Mesendoderm (in vitro differentiated cells): ENCODE data around the gene POLRMT.

Experiments
- DNase-seq: peaks from one replicate; pipeline ENCODE4 v3.0.0; 2013
- H2AK5ac ChIP-seq: 2 replicates; pipeline ENCODE4 v1.6.1; 2013; ENCODE audit warnings: low read length, inconsistent platforms
- H2BK120ac ChIP-seq: 2 replicates; pipeline ENCODE4 v1.6.1; 2013; ENCODE audit warnings: low read depth, mild to moderate bottlenecking, low read length, moderate library complexity, mixed read lengths
- H2BK15ac ChIP-seq: replicated peaks from 2 replicates; pipeline ENCODE4 v1.6.1; 2013; ENCODE audit warnings: low read depth, mild to moderate bottlenecking, moderate library complexity
- H2BK5ac ChIP-seq: 2 replicates; pipeline ENCODE4 v1.6.1; 2013; ENCODE audit warnings: low read length, inconsistent platforms
- H3K18ac ChIP-seq: 2 replicates; pipeline ENCODE4 v1.6.1; 2013; ENCODE audit warnings: mild to moderate bottlenecking, low read length, mixed read lengths
- H3K23ac ChIP-seq: one replicate; pipeline ENCODE4 v1.6.1; 2013; ENCODE audit warnings: low read length
- H3K27ac ChIP-seq: 2 replicates; pipeline ENCODE4 v1.5.1; 2013; ENCODE audit warnings: low read depth, mild to moderate bottlenecking, inconsistent platforms, low read length, moderate library complexity
- H3K27me3 ChIP-seq: 2 replicates; pipeline ENCODE4 v1.6.1; 2013; ENCODE audit warnings: low read length, control low read depth, mild to moderate bottlenecking, inconsistent platforms; ENCODE audit not compliant: insufficient read depth, poor library complexity
- H3K36me3 ChIP-seq: 2 replicates; pipeline ENCODE4 v1.6.1; 2013; ENCODE audit warnings: low read length, inconsistent platforms; ENCODE audit not compliant: control insufficient read depth, insufficient read depth
- H3K4ac ChIP-seq: one replicate; pipeline ENCODE4 v1.6.1; 2013; ENCODE audit warnings: low read depth, mild to moderate bottlenecking, low read length, moderate library complexity
- H3K4me1 ChIP-seq: 2 replicates; pipeline ENCODE4 v1.6.1; 2013; ENCODE audit warnings: low read depth, low read length, inconsistent platforms; ENCODE audit not compliant: control insufficient read depth
- H3K4me2 ChIP-seq: 2 replicates; pipeline ENCODE4 v1.6.1; 2013; ENCODE audit warnings: low read length
- H3K4me3 ChIP-seq: 2 replicates; pipeline ENCODE4 v1.5.1; 2013; ENCODE audit warnings: mild to moderate bottlenecking, low read length
- H3K56ac ChIP-seq: one replicate; pipeline ENCODE4 v1.6.1; 2013; ENCODE audit warnings: low read length
- H3K79me1 ChIP-seq: 2 replicates; pipeline ENCODE4 v1.6.1; 2013; ENCODE audit warnings: low read length, inconsistent platforms
- H3K79me2 ChIP-seq: 2 replicates; pipeline ENCODE4 v1.6.1; 2013; ENCODE audit warnings: mild to moderate bottlenecking, low read length; ENCODE audit not compliant: control insufficient read depth, insufficient read depth
- H3K9ac ChIP-seq: 2 replicates; pipeline ENCODE4 v1.6.1; 2013; ENCODE audit warnings: low read length, inconsistent platforms
- H4K5ac ChIP-seq: one replicate; pipeline ENCODE4 v1.6.1; 2013; ENCODE audit warnings: low read length
- H4K8ac ChIP-seq: one replicate; pipeline ENCODE4 v1.6.1; 2013; ENCODE audit warnings: low read depth, mild to moderate bottlenecking, control low read depth, low read length, moderate library complexity
- WGBS: extraction: QIAGEN DNeasy Blood & Tissue Kit; methylation state at CpG from one replicate; pipeline ENCODE4 v1.1.7; 2013; ENCODE audit warnings: low lambda C conversion rate, missing lambda C conversion rate; ENCODE audit not compliant: insufficient coverage; ENCODE audit errors: extremely low coverage; 5-methylcytosine and 5-hydroxymethylcytosine counted together

Gene POLRMT

DNA sequence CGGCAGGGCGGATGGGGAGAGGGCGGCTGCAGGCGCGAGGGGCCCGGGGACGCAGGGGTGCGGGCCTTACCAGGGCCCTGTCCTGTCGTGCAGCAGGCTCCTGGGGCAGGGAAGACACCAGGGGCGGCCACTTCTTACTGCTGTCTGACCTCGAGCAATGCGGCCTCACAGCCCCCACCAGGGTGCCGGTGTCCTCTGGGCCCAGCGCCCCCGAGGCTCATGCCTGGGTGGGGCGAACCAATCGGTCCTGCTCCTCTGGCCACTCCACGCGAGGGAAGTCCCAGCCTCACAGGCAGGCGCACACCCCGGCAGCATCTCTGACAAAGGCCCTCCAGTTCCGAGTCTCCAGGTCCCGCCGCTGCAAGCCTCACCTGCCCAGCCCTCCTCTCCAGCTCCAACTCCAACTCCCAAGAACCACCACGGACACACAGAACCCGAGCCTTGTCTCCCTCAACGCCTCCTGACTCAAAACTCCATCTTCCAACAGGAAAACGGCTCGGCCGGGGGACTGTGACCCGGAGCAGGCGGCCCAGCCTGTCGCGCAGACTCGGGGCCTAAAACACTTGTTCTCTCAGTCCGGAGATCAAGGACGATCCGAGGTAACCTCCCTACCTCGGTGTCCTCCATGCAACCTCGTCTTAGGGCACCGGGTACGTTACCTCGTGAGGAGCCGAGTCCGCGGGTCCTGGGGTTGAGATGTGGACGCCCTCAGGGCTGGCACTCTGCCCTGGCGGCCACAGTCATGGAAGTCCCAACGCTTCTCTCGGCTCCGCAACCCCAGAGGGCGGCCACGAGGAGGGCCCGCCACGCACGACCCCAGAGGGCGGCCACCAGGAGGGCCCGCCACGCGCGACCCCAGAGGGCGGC, 12.8 kb upstream of the POLRMT start:
- no peaks in the 10 kb centered on the region for H3K27me3 ChIP-seq
- no peaks in the 10 kb centered on the region for H3K4me1 ChIP-seq
- no peak overlapping the region for H2BK5ac ChIP-seq
- H2BK15ac ChIP-seq, result no peak overlapping the region
- no peaks in the 10 kb centered on the region for H3K79me2 ChIP-seq
- H2AK5ac ChIP-seq, result no peak overlapping the region
- H3K79me1 ChIP-seq, result no peaks in the 10 kb centered on the region
- H3K4me3 ChIP-seq, result no peak overlapping the region
- H3K18ac ChIP-seq, result no peak overlapping the region
- H2BK120ac ChIP-seq, result no peak overlapping the region
- DNase-seq, result no peak
- no peak overlapping the region for H3K27ac ChIP-seq
- H3K9ac ChIP-seq, result no peak overlapping the region
- no peak overlapping the region for H3K56ac ChIP-seq
- no peak overlapping the region for H4K5ac ChIP-seq
- no peak overlapping the region for H3K23ac ChIP-seq
- peaks cover 8% of the 10 kb centered on the region for H3K36me3 ChIP-seq
- H4K8ac ChIP-seq, result no peak overlapping the region
- WGBS, result no CpG with 5 or more reads among the region's 62 CpGs
- no peak overlapping the region for H3K4me2 ChIP-seq
- H3K4ac ChIP-seq, result no peak overlapping the region

DNA sequence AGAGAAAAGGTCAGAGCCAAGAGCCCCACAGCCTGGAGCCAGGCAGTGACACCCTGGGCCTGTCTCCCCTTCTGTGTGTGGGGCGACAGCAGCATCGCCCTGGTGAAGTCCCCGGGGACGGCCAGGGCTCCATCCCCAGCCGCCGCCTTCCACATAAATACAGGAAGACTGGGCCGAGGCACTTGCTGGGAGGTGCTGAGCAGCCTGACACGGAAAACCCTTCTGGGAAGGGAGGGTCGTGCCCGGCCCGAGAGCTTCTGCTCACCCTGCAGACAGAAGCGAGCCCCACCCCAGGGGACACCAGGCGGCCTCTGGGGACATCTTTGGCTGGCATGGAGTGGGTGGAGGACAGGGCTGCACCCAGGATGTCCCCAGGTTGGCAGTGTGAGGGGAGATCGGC, 11.5 kb upstream of the POLRMT start:
- H3K27ac ChIP-seq, result no peak overlapping the region

DNA sequence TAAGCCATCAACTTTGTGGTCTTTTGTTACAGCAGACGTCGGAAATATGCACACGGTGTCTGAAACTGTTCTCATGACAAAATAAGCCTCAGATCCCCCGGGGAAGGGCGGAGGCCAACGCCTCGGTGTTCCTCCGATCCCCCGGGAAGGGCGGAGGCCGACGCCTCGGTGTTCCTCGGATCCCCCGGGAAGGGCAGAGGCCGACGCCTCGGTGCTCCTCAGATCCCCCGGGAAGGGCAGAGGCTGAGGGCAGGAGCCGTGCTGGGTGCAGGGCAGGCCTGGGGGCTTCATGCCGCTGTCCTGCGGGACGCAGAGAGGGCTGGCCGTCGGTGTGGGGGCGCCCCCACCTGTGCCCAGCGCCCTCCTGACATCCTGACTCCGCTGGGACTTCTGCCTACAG, 11.0 kb upstream of the POLRMT start:
- Histone ChIP-seq H3K27ac (no peak overlapping the region), H3K36me3 (peaks cover 6% of the 10 kb centered on the region)

More for the DNA sequence above, 11.5 kb upstream of the POLRMT start:
- H3K4ac ChIP-seq, result no peak overlapping the region
- no CpG with 5 or more reads among the region's 14 CpGs for WGBS
- H3K18ac ChIP-seq, result no peak overlapping the region
- H3K9ac ChIP-seq, result no peak overlapping the region
- H3K79me2 ChIP-seq, result no peaks in the 10 kb centered on the region
- peaks cover 8% of the 10 kb centered on the region for H3K36me3 ChIP-seq
- H2BK15ac ChIP-seq, result no peak overlapping the region
- no peak overlapping the region for H3K56ac ChIP-seq
- no peak overlapping the region for H3K4me3 ChIP-seq
- no peak overlapping the region for H4K5ac ChIP-seq
- no peak overlapping the region for H4K8ac ChIP-seq
- H2BK5ac ChIP-seq, result no peak overlapping the region
- no peak for DNase-seq
- no peak overlapping the region for H2AK5ac ChIP-seq
- H3K79me1 ChIP-seq, result no peaks in the 10 kb centered on the region
- no peak overlapping the region for H2BK120ac ChIP-seq
- no peaks in the 10 kb centered on the region for H3K27me3 ChIP-seq
- no peak overlapping the region for H3K23ac ChIP-seq
- H3K4me2 ChIP-seq, result no peak overlapping the region
- no peaks in the 10 kb centered on the region for H3K4me1 ChIP-seq

DNA sequence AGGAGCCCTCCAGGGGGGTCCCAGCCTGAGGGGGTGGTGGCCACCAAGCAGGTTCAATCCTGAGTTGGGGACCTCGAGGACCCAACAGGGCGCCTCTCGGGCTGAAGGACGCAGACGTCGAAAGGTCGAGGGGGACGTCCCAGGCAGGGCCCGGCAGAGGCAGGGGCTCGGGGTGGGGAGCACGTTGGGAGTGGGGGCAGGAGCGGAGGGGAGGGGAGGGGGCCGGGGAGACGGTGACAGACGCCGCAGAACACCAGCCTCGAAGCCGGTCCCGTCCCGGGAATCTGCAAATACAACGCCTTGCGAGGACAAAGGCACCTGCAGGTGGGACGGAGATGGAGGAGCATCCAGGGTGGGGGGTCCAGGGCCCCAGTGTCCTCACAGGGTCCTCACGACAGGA, 10.4 kb upstream of the POLRMT start:
- no peak overlapping the region for H3K18ac ChIP-seq
- no peak for DNase-seq
- no peak overlapping the region for H2BK120ac ChIP-seq
- no peak overlapping the region for H3K27ac ChIP-seq
- no peak overlapping the region for H2AK5ac ChIP-seq
- H4K5ac ChIP-seq, result no peak overlapping the region
- no peaks in the 10 kb centered on the region for H3K4me1 ChIP-seq
- no peaks in the 10 kb centered on the region for H3K79me1 ChIP-seq
- H2BK5ac ChIP-seq, result no peak overlapping the region
- no peak overlapping the region for H2BK15ac ChIP-seq
- H3K56ac ChIP-seq, result no peak overlapping the region
- no peak overlapping the region for H3K4me3 ChIP-seq
- H3K27me3 ChIP-seq, result no peaks in the 10 kb centered on the region
- no peak overlapping the region for H4K8ac ChIP-seq
- no peak overlapping the region for H3K23ac ChIP-seq
- no CpG with 5 or more reads among the region's 24 CpGs for WGBS
- no peak overlapping the region for H3K4ac ChIP-seq
- peaks cover 6% of the 10 kb centered on the region for H3K36me3 ChIP-seq
- H3K79me2 ChIP-seq, result no peaks in the 10 kb centered on the region
- H3K4me2 ChIP-seq, result no peak overlapping the region
- H3K9ac ChIP-seq, result no peak overlapping the region

More for the DNA sequence above, 11.0 kb upstream of the POLRMT start:
- no peak overlapping the region for H3K18ac ChIP-seq
- H4K8ac ChIP-seq, result no peak overlapping the region
- H3K4me1 ChIP-seq, result no peaks in the 10 kb centered on the region
- H3K79me2 ChIP-seq, result no peaks in the 10 kb centered on the region
- H2BK5ac ChIP-seq, result no peak overlapping the region
- no peaks in the 10 kb centered on the region for H3K79me1 ChIP-seq
- no peak overlapping the region for H3K4me3 ChIP-seq
- H3K27me3 ChIP-seq, result no peaks in the 10 kb centered on the region
- H3K9ac ChIP-seq, result no peak overlapping the region
- no CpG with 5 or more reads among the region's 28 CpGs for WGBS
- no peak overlapping the region for H2BK120ac ChIP-seq
- no peak overlapping the region for H4K5ac ChIP-seq
- H3K4me2 ChIP-seq, result no peak overlapping the region
- H3K4ac ChIP-seq, result no peak overlapping the region
- no peak overlapping the region for H2BK15ac ChIP-seq
- H3K56ac ChIP-seq, result no peak overlapping the region
- no peak for DNase-seq
- H3K23ac ChIP-seq, result no peak overlapping the region
- no peak overlapping the region for H2AK5ac ChIP-seq

DNA sequence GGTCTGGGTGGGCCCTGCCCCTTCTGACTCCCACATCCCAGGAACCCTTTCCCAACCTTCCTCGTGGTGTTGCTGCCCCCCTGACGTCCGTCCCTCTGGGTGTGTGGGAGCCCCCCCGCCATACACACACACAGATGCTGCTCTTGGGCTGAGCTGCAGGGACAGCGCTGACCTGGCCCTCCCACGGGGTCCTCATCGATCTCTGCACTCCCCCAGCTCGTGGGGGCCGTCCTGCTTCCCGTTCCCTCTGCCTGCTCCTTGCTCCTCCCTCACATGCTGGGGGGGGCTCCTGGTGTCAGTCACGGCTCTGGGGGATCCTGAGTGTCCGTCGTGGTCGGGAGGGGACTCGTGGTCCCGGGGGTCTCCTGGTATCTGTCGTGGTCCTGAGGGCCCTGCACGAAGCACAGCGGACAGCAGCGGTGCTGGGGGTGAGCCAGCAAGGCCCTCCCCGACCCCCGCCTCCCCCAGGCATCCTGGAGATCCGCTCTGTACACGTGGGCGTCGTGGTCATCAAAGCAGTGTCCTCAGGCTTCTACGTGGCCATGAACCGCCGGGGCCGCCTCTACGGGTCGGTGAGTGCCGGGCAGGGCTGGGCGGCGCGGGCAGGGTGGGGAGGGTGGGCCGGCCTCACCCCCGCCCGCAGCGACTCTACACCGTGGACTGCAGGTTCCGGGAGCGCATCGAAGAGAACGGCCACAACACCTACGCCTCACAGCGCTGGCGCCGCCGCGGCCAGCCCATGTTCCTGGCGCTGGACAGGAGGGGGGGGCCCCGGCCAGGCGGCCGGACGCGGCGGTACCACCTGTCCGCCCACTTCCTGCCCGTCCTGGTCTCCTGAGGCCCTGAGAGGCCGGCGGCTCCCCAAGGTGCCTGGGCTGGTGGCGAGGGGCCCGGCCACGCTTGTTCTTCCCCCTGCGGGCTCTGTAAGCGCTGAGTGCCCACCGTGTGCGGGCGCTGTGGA, 9.7 kb upstream of the POLRMT start:
- Histone ChIP-seq H3K79me1 (no peaks in the 10 kb centered on the region), H2BK15ac (no peak overlapping the region), H3K27ac (no peak overlapping the region), H3K4me1 (no peaks in the 10 kb centered on the region), H2BK120ac (no peak overlapping the region), H3K9ac (no peak overlapping the region), H3K4me3 (no peak overlapping the region), H3K27me3 (no peaks in the 10 kb centered on the region), H4K8ac (no peak overlapping the region), H3K4me2 (no peak overlapping the region), H3K23ac (no peak overlapping the region), H3K79me2 (no peaks in the 10 kb centered on the region), H3K4ac (no peak overlapping the region), H4K5ac (no peak overlapping the region), H2AK5ac (no peak overlapping the region), H3K36me3 (peaks cover 6% of the 10 kb centered on the region), H2BK5ac (no peak overlapping the region), H3K18ac (no peak overlapping the region), H3K56ac (no peak overlapping the region)
- no peak for DNase-seq
- no CpG with 5 or more reads among the region's 70 CpGs for WGBS
